Measurements from ENCODE around the gene ABCC1.
"Not testable (repeated sequence)": the region's sequence is repeated elsewhere in the genome, so short reads cannot be mapped to it uniquely, and the experiment has no call there.

The ABCC1 gene

DNA sequence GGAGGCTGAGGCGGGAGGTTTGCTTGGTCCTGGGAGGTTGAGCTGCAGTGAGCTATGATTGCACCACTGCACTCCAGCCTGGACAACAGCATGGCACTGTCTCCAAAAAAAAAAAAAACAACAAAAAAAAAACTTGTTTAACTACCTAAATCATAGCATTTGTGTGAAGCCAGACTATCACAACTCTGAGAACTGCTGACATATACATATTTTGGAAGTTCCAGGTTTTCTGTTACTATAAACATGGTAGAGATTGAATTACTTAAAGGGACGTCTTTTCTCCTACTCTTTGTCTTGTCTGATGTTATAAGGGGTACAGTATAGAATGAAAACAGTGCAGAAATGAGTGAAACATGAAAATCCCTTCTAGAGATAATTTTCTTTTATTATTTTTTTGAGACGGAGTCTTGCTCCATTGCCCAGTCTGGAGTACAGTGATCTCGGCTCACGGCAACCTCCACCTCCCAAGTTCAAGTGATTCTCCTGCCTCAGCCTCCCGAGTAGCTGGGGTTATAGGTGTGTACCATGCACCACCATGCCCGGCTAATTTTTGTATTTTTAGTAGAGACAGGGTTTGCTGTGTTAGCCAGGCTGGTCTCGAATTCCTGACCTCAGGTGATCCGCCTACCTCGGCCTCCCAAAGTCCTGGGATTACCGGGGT lies 18.4 kb downstream of the ABCC1 start:
- DNase-seq (ENCODE audit: low spot score) = no peak

- no peak for DNase-seq (ENCODE audit: low spot score)
Observed at GRCh38 chr16:15970202-15970601, 20.8 kb downstream of the ABCC1 start.

DNA sequence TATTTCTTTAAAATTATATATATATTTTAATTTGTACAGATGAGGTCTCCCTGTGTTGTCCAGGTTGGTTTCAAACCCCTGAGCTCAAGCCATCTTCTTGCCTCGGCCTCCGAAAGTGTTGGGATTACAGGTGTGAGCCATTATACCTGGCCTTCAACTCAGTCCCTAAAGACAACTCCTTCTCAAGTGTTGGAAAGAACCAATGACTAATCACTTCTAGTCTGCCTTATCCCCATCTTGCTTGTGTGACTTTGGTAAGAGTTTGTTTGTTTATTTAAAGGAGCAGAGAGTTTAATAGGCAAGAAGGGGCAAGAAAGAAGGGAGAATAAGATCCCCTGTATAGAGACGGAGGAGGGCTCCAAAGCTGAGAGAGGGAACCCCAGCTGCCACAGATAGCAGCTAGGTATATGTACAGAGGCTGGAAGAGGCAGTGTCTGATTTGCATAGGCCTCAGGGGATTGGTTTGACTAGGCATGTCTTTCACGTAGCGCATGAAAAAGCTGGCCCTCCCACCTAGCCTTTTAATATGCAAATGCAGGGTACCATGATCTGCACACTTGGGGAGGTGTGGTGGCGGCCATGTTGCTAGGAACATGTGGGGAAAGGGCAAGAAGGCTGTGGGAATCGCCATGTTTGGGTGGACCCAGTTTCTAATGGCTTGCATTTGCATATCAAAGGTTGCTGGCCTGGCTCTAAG lies 21.5 kb downstream of the ABCC1 start:
- DNase-seq (ENCODE audit: low spot score) = no peak

DNA sequence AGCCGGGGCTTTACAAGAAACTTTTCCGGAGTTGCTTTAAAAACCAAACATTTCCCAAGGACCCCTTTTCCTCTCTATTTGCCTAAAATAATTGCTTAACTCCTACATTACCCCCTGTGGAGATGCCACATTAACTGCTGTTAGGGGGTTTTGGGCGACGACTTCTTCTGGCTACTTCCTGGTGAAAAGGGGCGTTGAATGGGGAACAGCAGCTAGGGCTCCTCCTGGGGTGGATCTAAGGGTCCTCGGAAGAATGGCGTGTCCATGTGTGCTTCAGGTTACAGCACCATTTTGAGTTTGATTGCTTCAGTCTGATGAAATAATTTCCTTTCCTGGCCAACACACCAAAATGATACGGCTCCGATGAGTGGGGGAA lies 22.0 kb downstream of the ABCC1 start:
- DNase-seq (ENCODE audit: low spot score) = no peak

DNA sequence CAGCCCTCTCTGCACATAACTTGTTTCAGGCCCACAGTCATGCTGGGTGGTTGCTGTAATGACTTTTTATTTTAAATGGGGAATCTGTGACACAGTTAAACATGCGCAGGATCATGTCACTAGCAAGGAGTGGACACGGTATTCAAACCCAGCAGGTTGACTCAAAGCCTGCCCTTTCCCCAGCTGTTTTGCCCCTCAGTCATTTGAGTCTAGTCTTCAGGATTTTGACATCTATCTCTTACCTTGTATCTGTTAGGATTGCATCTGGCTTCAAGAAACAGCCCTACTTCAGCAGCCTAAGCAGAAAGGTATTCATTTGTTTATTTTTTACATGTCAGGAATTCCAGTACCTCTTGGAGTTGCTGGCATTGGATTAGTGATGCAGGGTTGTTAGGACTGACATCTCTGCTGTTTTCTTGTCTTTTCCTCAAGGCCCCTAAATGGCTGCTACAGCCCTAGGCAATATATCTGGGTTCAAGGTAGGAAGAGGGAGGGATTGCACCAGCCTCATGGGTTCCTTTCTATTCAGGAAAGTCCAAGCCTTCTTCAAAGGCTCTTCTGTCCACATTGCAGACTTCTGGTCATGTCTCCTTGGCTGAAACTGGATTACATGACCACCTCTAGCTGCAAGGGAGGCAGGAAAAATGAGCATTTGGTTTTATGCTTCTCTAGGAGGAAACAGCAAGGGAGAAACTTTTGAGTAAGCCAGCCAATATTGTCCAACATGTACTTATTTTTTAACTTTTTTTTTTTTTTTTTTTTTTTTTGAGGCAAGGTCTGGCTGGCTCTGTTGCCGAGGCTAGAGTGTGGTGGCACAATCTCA lies 22.8 kb downstream of the ABCC1 start:
- DNase-seq (ENCODE audit: low spot score) = no peak

GRCh38 chr16:15973421-15973820 lies 24.0 kb downstream of the ABCC1 start:
- no peak for DNase-seq (ENCODE audit: low spot score)

- DNase-seq (ENCODE audit: low spot score) = no peak
Observed at GRCh38 chr16:15974057-15974456, 24.6 kb downstream of the ABCC1 start.

- DNase-seq (ENCODE audit: low spot score) = no peak
Observed at GRCh38 chr16:15975172-15975571, 25.8 kb downstream of the ABCC1 start.

DNA sequence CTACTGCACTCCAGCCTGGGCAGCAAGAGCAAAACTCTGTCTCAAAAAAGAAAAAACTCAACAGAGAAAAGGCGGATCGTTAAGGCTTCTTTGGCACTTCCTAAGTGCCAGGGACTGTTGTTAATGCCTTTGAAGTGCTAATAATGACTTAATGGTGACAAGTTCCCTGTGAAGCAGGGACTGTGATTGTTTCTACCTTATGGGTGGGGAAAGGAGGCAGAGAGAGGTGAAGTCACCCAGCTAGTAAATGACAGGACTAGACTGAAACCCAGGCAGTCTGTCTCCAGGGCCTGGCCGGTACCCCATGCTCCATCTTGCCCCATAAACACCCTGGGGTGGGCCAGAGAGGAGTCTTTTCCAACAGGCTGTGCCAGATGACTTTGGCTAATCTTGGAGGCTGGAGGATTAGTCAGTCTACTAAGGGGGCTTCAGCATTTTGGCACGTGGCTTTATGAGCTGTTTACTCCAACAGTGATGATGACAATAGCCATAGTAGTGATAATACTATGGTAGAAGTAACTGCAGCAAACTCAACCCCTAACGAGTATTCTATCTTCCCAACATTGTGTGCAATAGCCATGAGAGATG lies 26.9 kb downstream of the ABCC1 start:
- no peak for DNase-seq (ENCODE audit: low spot score)

DNA sequence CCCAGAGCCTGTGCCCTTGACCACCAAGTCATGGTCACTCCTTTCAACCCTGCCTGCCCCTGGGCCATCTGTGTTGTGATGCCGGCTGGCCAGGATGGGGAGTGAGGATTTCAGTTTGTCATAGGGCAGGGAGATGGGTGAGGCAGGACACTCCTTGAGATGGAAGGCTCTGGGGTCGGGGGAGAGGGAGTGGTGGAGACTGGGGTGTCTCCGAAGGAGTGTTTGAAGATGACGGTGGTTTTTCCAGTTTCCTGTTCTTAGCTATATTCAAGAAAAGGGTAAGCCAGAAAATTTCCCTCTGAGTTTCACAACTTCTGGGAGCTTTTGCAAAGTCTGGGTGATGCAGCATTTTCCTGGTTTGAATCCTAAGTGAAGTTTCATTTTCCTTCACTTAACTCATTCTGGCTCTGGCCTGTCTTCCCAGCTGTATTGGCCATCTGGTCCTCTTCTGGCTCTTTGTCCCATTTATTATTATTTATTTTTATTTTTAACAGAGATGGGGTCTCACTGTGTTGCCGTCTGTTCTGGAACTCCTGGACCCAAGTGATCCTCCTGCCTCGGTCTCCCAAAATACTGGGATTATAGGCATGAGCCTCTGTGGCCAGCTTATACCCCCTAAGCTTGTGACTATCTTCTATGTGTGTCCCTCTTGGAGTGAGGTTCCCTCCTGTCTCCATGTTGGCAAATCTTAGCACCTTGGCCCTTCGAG lies 27.7 kb downstream of the ABCC1 start:
- DNase-seq (ENCODE audit: low spot score) = no peak

DNA sequence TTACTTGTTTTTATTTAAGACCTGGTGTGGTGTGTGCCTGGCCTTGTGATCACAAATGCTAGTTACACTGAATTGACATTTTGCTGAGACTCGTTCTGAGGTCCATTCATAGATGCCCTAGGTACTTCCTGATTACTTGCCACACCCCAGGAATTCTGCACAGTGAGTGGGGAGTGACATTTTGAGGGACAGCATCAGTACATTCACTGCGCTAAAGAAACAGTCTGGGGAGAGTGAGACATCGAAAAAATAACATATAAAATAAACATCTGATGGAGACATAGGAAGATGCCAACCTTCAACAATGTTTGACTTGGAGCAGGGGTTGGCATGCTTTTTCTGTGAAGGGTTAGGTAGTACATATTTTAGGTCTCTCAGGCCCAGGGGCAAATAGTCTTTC lies 30.4 kb downstream of the ABCC1 start:
- DNase-seq (ENCODE audit: low spot score) = no peak

DNA sequence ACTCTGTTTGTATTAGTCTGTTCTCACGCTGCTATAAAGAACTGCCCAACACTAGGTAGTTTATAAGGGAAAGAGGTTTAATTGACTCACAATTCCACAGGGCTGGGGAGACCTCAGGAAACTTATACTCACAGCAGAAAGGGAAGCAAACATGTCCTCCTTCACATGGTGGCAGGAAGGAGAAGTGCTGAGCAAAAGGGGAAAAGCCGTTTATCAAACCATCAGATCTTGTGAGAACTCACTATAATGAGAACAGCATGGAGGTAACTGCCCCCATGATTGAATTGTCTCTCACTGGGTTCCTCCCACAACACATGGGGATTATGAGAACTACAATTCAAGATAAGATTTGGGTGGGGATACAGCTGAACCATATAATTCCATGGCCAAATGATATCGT lies 30.9 kb downstream of the ABCC1 start:
- DNase-seq (ENCODE audit: low spot score) = no peak

GRCh38 chr16:15981382-15981781 lies 32.0 kb downstream of the ABCC1 start:
- DNase-seq (ENCODE audit: low spot score) = no peak

DNA sequence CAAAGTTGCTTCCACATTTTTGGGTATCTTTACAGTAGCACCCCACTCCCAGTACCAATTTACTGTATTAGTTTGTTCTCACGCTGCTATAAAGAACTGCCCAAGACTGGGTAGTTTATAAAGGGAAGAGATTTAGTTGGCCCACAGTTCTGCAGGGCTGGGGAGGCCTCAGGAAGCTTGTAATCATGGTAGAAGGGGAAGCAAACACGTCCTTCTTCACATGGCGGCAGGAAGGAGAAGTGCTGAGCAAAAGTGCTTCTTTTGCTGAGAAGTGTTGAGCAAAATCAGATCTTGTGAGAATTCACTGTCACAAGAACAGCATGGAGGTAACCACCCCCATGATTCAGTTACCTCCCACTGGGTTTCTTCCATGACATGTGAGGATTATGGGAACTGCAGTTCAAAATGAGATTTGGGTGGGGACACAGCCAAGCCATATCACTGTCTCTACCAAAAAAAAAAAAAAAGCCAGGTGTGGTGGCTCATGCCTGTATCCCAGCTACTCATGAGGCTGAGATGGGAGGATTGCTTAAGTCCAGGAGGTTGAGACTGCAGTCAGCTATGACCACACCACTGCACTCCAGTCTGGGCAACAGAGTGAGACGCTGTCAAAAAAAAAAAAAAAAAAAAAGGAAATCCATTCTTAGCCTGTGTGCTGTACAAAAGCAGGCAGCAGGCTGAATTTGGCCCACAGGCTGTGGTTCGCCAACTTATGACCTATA lies 32.9 kb downstream of the ABCC1 start:
- DNase-seq (ENCODE audit: low spot score) = not testable (repeated sequence)

GRCh38 chr16:15983898-15984297 lies 34.5 kb downstream of the ABCC1 start:
- DNase-seq (ENCODE audit: low spot score) = no peak

- no peak for DNase-seq (ENCODE audit: low spot score)
Observed at GRCh38 chr16:15985144-15985543, 35.7 kb downstream of the ABCC1 start.

DNA sequence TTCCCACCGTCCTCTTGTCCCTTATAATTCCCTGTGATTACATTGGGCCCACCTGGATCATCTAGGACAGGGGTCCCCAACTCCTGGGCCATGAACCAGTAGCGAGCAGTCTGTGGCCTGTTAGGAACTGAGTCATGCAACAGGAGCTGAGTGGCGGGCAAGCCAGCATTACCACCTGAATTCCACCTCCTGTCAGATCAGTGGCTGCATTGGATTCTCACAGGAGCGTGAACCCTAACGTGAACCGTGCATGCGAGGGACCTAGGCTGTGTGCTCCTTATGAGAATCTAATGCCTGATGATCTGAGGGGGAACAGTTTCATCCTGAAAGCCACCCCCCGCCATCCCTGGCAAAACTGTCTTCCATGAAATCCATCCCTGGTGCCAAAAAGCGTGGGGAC lies 36.8 kb downstream of the ABCC1 start:
- no peak for DNase-seq (ENCODE audit: low spot score)

DNA sequence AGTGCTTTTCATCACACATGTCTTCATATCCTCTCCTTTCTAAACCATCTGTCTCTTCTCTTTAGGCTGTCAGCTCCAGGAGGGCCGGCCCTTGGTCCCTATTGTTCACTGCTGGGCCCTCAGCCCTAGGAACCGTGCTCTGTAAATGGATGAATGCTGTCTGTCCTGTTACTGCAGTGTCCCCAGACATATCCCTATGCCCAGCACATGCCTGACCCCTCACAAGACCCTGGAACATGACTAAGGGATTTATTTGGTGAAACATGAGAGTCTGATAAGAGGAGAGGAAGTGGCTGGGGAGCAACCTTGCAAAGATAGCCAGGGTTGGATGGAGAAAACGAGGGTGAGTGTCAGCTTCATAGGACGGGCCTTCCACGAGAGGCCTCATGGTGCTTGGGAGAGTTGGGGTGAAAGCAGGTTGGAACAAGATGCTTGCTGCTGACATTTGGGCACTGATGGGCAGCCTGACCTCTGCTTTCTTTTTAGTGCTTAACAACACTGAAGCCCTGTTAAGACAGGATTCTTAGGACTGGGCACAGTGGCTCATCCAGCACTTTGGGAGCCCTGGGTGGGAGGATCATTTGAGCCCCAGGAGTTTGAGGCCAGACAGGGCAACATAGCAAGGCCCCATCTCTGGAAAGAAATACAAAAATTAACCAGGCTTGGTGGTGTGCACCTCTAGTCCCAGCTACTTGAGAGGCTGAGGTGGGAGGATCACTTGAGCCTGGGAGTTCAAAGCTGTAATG lies 39.0 kb downstream of the ABCC1 start:
- DNase-seq (ENCODE audit: low spot score) = no peak

- no peak for DNase-seq (ENCODE audit: low spot score)
Observed at GRCh38 chr16:15990902-15991301, 41.5 kb downstream of the ABCC1 start.

DNA sequence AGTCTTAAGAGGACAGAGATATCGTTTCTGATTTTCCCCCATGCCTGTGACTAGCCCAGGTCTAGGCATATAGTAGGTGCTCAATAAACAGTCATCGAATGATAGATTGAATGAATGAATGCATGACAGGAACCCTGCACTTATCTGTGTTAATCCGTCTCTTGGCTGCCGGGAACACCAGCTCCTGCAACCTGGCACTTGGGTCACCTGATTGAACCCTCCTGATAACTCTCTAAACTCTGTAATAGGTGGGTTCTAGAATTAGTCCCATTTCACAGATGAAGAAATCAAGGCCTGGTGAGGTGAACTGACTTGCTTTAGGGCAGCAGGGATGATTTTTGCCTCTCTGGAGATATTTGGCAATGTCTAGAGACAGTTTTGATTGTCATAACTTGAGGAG lies 43.7 kb downstream of the ABCC1 start:
- no peak for DNase-seq (ENCODE audit: low spot score)

DNA sequence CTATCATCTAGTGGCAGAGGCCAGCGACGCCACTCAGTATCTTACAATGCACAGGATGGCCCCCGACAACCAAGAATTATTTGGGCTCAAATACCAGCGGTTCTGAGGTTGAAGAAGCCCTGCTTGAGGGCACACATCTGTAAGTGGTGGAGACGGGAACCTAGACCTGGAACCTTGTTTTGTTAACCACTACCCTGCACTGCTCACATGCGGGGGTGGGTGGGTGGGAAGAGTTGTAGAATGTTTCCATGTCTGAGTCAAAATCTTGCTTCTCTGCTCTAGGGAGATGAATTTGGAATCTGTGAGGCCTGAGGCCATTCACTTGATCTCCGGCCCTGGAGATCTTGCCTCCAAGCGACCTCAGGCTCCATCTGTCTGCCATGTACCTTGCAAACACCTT lies 44.1 kb downstream of the ABCC1 start:
- no peak for DNase-seq (ENCODE audit: low spot score)
